Left cardiac atrium (tissue), 4 donors: ENCODE results near the gene C21orf58. TPM values are rescaled to one million over a fixed set of nuclear protein-coding genes. Genes with fewer than 3 reads are reported as not detected.
A peak's percentile ranks its signal among the peaks of the same experiment; 100 is the strongest.

Source experiments
- ATAC-seq, 2 donors: fragments of 200-7000 bp; cut with Tn5 transposase; one replicate each; pipeline ENCODE4 v1.9.1; 2020; ENCODE audit warnings: mild to moderate bottlenecking in 2 of 2, moderate library complexity in 2 of 2
- DNase-seq: peaks from one replicate; pipeline ENCODE4 v3.0.0-alpha.2; 2020
- intact Hi-C, 2 donors: fragments of 100-400 bp; cut with DNase I; formaldehyde crosslinking; loops; one replicate each; pipeline versions ENCODE4 v1.14.1 to v1.15.1; 2022 to 2023
- total RNA-seq, 2 donors: library from RNA; stranded (reverse); fragmentation: NEBNext Ultra II Directional; extraction: Animal tissue kit (Norgen Biotek cat#: 25700); gene quantifications; one replicate each; pipeline ENCODE4 v1.2.1, GENCODE V29; 2021
- donor health status: DM: no; HTN: yes; CAD: no.
- donor health status: DM: no; HTN: yes; CAD: no; lungs with severe emphysema.
- donor health status: DM: yes; HTN: yes; CAD: no.
- donor health status: Dilated cardiomyopathy.

C21orf58 gene
- total RNA-seq, 2 donors from 2014 or later: 1.0 to 2.5 TPM

DNA sequence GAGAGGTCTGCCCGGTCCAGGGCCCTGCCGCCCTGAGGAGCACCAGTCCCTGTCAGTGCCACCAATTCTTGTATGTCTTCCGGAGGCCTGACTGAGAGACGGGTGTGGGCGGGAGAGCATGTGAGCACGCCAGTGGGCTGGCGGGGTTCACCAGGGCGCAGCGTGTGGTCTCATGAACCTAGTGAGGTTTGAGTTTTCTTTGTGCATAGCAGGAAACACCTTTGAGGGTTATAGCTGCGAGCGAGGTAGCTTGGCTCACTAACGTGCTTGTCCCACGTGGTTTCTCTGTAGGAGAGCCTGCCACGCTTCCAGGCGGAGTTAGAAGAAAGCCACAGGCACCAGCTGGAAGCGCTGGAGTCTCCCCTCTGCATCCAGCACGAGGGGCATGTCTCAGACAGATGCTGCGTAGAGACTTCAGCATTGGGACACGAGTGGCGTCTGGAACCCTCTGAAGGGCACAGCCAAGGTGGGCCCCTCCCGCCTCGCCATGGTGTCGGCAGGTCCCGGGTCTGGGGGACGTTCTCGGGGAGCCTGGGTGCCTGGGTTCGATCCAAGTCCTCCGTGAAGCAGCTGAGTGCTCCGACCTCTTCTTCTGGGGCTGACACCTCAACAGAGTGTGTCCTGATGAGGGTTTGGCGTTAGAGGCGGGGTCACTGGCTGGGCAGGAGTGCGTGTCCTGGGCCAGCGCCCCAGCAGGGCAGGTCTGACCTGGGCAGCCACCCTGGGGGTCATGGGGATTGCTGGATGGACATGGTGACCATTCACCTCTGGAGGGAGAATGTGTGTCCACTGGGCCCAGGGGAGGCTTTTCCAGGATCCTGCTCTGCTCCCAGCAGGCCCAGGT is 31.7 kb upstream of the C21orf58 start:
- ATAC-seq (no peak), DNase-seq (no peak)
- intact Hi-C loops: no loop called here

DNA sequence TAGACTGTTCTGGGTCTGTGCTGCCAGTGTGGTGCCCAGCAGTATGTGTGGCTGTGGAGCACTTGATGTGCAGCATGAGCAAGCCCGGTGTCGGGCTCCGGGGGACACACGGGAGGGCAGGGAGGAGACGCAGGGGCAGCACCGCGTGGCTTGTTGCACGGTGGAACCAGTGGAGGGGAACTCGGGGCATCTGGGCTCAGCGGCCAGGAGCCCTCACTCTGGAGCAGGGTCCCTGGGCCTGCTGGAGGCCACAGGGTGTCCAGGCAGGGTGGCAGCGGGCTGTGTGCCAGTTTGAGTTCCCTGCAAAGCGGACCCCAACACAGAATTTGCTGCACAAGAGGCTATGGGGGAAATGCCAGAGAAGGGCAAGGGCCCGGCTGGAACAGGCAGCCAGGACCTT is 30.8 kb upstream of the C21orf58 start:
- intact Hi-C loops: no loop called here
- DNase-seq: no peak

GRCh38 chr21:46354046-46354445 is 30.4 kb upstream of the C21orf58 start:
- DNase-seq: no peak
- intact Hi-C loops: no loop called here
- ATAC-seq: no peak

More for the DNA sequence above, 30.8 kb upstream of the C21orf58 start:
- no peak for ATAC-seq

- no peak for DNase-seq
- ATAC-seq: no peak
- intact Hi-C loops: no loop called here
These were observed 29.2 kb upstream of the C21orf58 start for GRCh38 chr21:46352913-46353312.

DNA sequence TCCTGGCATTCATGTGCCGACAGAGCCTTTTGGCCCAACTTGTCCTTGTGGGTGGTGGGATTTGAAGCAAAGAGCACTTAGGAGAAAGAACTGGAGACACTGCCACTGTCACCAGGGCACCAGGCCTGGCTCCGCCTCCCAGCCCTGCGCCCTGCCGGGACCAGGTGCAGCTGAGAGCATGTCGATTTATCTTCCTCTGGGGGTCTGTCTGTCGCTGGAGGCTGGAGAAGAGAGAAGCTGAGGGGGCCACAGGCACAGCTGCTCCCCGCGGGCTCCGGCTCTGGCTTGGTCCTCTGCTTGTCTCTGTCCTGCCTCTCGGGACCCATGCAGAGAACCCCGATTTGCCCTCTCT is 28.5 kb upstream of the C21orf58 start:
- DNase-seq (no peak), ATAC-seq (no peak)
- intact Hi-C loops: no loop called here

GRCh38 chr21:46351476-46352163 is 27.9 kb upstream of the C21orf58 start:
- no peak for ATAC-seq
- intact Hi-C loops: no loop called here
- DNase-seq: no peak

DNA sequence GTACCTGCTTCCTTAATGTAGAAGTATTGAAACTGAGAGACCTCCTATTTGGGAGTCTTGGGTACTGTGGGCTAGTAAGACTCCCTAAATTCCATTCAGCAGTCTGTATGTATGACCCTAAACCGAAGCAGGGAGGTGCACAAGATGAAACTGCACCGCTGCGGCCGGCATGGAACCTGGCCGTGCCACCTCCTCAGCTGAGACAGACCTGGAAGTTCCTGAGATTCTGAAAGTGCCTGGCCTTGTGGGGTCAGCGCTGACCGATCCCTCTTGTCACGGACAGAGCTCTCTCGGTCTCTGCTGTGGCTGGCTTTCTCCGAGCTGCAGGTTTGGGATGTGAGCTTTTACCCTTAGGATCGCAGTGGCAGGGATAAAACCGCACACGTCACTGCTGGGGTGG is 27.3 kb upstream of the C21orf58 start:
- intact Hi-C loops: no loop called here

DNA sequence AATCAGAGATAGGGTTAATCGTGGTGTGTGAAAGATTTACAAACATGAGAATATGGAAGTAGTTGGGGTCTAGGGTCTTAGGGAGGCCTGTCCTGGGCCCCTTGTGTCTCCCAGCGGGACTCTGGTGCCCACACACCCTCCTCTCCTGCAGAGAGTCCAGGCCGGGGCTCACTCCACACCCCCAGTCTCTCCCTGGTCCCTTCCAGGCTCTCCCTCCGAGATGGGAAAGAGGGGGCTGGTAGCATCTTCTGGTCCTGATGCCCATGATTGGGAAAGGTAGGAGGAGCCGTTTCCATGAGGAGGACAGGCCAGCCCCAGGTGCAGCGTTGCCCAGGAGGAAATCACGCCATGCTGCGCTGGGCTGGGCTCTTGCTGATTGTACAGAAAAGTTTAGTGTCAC is 26.9 kb upstream of the C21orf58 start:
- DNase-seq: no peak
- no peak for ATAC-seq
- intact Hi-C loops: no loop called here

More for the DNA sequence above, 27.3 kb upstream of the C21orf58 start:
- DNase-seq (no peak), ATAC-seq (no peak)

DNA sequence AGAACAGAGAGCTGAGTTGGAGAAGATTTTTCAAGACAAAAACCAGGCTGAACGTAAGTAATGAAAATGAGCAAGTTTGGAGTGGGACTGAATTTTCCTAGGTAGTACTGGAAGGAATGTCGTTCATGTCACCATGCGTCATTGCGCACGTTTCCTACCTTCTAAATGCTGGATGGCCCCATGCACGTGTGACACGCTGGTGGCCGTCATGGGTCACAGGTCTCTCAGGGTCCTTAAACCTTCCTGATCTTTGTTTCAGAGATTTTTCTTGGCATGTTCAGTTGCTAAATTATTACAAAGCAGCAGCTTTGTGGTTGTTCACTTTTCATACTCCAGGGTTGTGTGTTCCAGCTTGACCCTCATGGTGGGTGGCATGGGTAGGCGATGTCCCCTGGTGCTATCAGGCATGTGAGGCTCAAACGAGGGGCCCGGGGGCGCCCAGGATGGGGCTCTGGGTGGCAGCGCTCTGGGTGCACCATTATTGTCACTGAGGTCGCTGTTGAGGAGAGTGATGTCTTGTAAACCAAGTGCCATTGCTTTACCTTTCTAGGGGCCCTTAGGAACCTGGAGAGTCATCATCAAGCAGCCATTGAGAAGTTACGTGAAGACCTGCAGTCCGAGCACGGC is 25.6 kb upstream of the C21orf58 start:
- DNase-seq (no peak), ATAC-seq (no peak)
- intact Hi-C loops: no loop called here

DNA sequence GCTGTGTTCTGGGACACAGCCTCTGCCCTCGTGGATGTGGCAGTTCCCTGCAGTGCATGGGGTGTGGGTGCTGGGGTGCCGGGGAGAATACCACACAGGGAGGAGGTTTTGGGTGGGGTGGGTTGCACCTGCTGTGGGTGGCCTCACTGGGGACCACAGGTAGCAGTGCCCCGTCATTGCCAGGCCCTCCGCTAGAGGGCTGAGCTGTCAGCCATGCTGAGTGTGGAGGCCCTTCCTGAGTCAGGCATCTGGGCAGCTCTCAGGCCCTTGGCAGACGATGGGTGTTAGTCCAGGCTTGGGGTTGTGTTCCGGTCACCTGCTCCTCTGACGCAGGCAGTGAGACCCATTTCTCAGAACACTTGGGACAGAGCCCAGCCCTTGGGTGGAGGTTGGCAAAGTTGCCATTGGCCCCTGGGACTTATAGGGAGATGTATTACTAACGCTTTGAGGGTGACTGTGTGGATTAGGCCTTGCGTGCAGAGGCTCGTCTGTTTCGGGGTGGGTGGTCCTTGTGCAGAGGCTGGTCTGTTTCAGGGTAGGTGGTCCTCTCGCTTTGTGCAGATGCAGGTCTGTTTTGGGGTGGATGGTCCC is 24.2 kb upstream of the C21orf58 start:
- ATAC-seq (peak; percentile 91 to 93), DNase-seq (peak; percentile 67)
- intact Hi-C loops: no loop called here

DNA sequence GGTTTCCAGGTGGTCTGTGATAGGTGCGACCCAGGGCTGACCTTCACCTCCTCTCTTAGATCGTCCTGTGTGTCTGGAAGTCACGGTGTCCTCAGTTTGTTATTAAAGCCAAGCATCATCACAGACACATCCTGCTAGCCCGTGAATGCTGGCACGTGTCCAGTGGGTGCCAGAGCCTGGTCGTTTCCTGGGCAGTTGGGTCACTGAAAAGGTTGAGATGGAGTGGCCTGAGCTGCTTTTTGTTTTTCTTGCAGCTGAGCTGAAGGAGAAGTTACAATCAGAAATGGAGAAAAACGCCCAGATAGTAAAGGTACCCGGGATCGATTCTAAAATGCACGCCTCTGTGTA is 23.5 kb upstream of the C21orf58 start:
- intact Hi-C loops: no loop called here
- DNase-seq (no peak), ATAC-seq (no peak)

- no peak for ATAC-seq
- intact Hi-C loops: no loop called here
- no peak for DNase-seq
These were observed 22.9 kb upstream of the C21orf58 start for GRCh38 chr21:46346296-46347202.

DNA sequence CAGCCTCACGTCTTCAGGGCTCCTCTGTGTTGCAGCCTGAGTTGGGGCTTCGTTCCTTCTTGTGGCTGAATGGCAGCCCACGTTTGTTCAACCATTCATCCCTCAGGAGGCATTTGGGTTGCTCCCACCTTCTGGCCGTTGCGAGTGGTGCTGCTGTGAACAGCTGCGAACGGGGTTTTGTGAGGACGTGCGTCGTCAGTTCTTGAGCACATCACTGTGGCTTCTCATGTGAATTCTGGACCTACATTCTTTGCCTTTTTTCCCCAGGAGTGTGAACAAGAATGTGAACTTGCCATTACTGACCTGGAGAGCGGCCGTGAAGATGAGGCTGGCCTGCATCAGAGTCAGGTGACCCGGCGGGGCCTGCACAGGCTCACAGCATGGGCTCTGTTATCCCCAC is 22.2 kb upstream of the C21orf58 start:
- ATAC-seq: no peak
- no peak for DNase-seq
- intact Hi-C loops: no loop called here

GRCh38 chr21:46344219-46344915 is 20.7 kb upstream of the C21orf58 start:
- no peak for DNase-seq
- intact Hi-C loops: no loop called here
- no peak for ATAC-seq

DNA sequence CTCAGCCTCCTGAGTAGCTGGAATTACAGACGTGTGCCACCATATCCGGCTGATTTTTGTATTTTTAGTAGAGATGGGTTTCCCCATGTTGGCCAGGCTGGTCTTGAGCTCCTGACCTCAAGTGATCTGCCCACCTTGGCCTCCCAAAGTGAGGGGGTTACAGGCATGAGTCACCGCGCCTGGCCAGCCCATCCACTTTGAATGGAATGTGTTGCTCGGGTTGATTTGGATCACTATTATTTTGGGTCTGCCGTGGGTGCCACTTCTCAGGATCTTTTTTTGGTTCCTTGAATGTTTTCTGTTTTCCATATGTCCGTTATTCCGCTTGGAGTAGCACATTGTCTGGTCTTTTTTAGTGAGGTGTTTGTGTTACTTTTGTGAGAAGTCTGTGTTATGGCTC is 17.3 kb upstream of the C21orf58 start:
- DNase-seq: no peak
- intact Hi-C loops: no loop called here
- ATAC-seq: no peak

DNA sequence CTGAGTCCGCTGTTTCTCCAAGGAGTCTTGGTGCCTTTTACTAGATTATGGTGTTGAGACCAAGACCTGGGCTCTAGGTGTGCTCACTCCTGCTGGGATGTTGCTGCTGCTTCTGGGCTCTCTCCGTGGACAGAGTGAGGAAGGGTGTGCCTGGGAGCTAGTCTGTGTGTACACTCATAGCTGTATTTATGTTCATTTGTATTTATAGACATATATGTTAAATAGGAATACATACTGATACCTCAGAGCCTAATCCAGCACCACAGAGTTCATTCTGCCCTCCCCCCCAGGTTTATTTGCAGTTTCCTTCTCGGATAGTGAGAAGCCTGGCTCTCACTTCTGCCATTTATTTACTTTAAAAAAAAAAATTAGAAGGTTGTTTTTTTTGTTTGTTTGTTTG is 12.9 kb upstream of the C21orf58 start:
- ATAC-seq (no peak), DNase-seq (no peak)
- intact Hi-C loops: no loop called here

DNA sequence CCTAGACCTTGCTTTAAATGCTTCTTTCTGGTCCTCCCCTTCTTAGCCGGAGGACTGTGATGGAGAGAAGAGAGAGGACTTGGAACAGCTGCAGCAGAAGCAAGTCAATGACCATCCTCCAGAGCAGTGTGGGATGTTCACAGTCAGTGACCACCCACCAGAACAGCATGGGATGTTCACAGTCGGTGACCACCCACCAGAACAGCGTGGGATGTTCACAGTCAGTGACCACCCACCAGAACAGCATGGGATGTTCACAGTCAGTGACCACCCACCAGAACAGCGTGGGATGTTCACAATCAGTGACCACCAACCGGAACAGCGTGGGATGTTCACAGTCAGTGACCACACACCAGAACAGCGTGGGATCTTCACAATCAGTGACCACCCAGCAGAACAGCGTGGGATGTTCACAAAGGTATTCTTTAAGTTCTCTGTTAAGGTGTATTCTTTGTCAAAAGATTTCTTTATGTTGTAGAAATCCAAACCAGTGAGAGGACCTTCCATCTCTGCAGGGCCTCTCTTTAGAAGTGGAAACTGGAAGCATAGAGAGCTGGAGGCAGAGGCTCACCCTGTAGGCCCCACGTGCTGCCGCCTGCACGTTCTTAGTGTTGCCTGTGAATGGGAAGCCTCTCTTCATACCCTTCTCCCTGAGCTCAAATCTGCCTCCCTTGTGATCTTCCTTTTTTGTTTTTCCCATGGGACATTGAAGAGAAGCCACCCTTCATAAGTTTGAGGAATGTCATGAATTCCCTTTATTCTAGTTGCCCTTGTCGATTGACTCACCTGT is 10.9 kb upstream of the C21orf58 start:
- intact Hi-C loops: no loop called here
- ATAC-seq: no peak
- no peak for DNase-seq

DNA sequence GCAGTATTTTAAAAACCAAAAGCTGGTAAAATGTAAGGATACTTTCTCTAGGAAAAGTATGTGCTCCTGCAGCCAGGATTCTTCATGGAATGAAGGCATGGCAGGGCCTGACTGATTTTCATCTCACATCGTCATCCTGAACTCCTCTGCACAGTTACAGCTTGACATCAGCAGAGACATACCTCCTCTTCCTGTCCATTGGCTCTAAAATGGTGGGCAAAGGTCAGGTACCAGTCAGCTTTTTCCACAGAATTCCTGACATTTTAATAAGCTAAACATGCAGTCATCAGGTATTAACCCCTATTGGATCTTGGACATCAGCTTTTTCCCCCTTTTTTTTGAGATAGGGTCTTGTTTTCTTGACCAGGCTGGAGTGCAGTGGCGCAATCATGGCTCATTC is 6.1 kb upstream of the C21orf58 start:
- DNase-seq (no peak), ATAC-seq (no peak)
- intact Hi-C loops: no loop called here
